KBM-7 (cell line): ENCODE measurements around the gene STBD1.
"Not testable (repeated sequence)": the region's sequence is repeated elsewhere in the genome, so short reads cannot be mapped to it uniquely, and the experiment has no call there.

Experiments
- DNase-seq: peaks from one replicate; pipeline ENCODE4 v3.0.0-alpha.2; 2015
- in situ Hi-C: fragments of 300-500 bp; cut with MboI; formaldehyde crosslinking; loops from 2 replicates; pipeline ENCODE4 v1.14.3; 2020; ENCODE audit warnings: low sequenced_read_pairs, low pct_unique_long_range_greater_than_20kb, mixed read lengths

Gene STBD1

GRCh38 chr4:76312457-76312856 lies 5.9 kb downstream of the STBD1 start:
- DNase-seq, result no peak
- in situ Hi-C loops, result no loop called here

- DNase-seq, result no peak
- in situ Hi-C loops, result no loop called here
Observed at GRCh38 chr4:76313547-76313946, 7.0 kb downstream of the STBD1 start.

- no peak for DNase-seq
- in situ Hi-C loops, result no loop called here
Observed at GRCh38 chr4:76315267-76315918, 8.9 kb downstream of the STBD1 start.

GRCh38 chr4:76316131-76316530 lies 9.6 kb downstream of the STBD1 start:
- no peak for DNase-seq
- in situ Hi-C loops, result no loop called here

GRCh38 chr4:76322236-76322635 lies 15.7 kb downstream of the STBD1 start:
- no peak for DNase-seq
- in situ Hi-C loops, result no loop called here

GRCh38 chr4:76325072-76325471 lies 18.5 kb downstream of the STBD1 start:
- in situ Hi-C loops, result no loop called here
- no peak for DNase-seq

- in situ Hi-C loops, result no loop called here
- DNase-seq, result peak; percentile 9
Observed at GRCh38 chr4:76326515-76326914, 20.0 kb downstream of the STBD1 start.

- DNase-seq, result no peak
- in situ Hi-C loops, result no loop called here
Observed at GRCh38 chr4:76334885-76335284, 28.4 kb downstream of the STBD1 start.

GRCh38 chr4:76339364-76339763 lies 32.8 kb downstream of the STBD1 start:
- no peak for DNase-seq
- in situ Hi-C loops, result no loop called here

- in situ Hi-C loops, result no loop called here
- peak; percentile 7 for DNase-seq
Observed at GRCh38 chr4:76341063-76341462, 34.5 kb downstream of the STBD1 start.

GRCh38 chr4:76342191-76342590 lies 35.7 kb downstream of the STBD1 start:
- in situ Hi-C loops, result no loop called here
- DNase-seq, result no peak

GRCh38 chr4:76342803-76343202 lies 36.3 kb downstream of the STBD1 start:
- DNase-seq, result no peak
- in situ Hi-C loops, result no loop called here

GRCh38 chr4:76354517-76355473 lies 48.3 kb downstream of the STBD1 start:
- DNase-seq, result peak; percentile 78
- in situ Hi-C loops, result no loop called here

GRCh38 chr4:76357981-76358380 lies 51.4 kb downstream of the STBD1 start:
- DNase-seq, result no peak
- in situ Hi-C loops, result no loop called here

GRCh38 chr4:76359881-76360466 lies 53.4 kb downstream of the STBD1 start:
- in situ Hi-C loops, DNase-seq: not testable (repeated sequence)
